ENCODE measurements around the gene ERMAP.
"Not testable (repeated sequence)": the region's sequence is repeated elsewhere in the genome, so short reads cannot be mapped to it uniquely, and the experiment has no call there.

ERMAP gene

GRCh38 chr1:42845193-42845592, 28.3 kb downstream of the ERMAP start:
- Mint-ChIP-seq H3K27me3 (no peaks in the 10 kb centered on the region), H3K9me3 (peaks cover 3% of the 10 kb centered on the region), H3K27ac (no peak overlapping the region), H3K4me3 (no peak overlapping the region), H3K4me1 (ENCODE audit: low read depth) (peaks cover 44% of the 10 kb centered on the region), H3K36me3 (ENCODE audit: low read depth) (peaks cover 55% of the 10 kb centered on the region)
- DNase-seq = no peak

DNA sequence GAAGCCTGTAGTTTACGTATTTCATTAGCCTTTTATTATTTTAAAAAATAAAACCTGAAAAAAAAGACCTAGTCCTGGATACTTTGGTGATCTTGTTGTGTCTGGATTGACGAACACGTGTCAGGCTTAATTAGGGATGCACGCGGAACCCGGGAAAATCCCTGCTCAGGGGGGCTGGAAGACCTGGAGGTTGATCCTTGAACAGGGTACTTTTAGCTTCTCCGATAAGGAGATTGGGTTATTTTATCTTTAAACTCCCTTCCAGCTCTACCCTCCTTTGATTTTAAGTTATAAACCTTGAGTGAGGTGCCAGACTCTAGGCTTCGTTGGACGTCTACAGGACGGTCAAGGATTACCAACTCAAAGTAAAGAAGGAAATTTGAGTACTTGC, 28.9 kb downstream of the ERMAP start:
- no peaks in the 10 kb centered on the region for H3K27me3 Mint-ChIP-seq
- no peak for DNase-seq
- H3K36me3 Mint-ChIP-seq (ENCODE audit: low read depth) = peaks cover 62% of the 10 kb centered on the region
- peaks cover 7% of the 10 kb centered on the region for H3K9me3 Mint-ChIP-seq
- peaks cover 44% of the 10 kb centered on the region for H3K4me1 Mint-ChIP-seq (ENCODE audit: low read depth)
- H3K27ac Mint-ChIP-seq = peak overlapping the region; percentile 89
- peak overlapping the region; percentile 93 for H3K4me3 Mint-ChIP-seq

GRCh38 chr1:42846257-42847110, 29.6 kb downstream of the ERMAP start, which contains the start of gene ZNF691:
TSS of gene ZNF691 (plus strand) at chr1:42846613. CDS start at chr1:42849659, 3,046 bp downstream.
- peaks cover 68% of the 10 kb centered on the region for H3K36me3 Mint-ChIP-seq (ENCODE audit: low read depth)
- peak within 1 kb of the TSS; percentile 93 for H3K4me3 Mint-ChIP-seq
- H3K9me3 Mint-ChIP-seq = peaks cover 12% of the 10 kb centered on the region
- H3K27me3 Mint-ChIP-seq = no peaks in the 10 kb centered on the region
- peaks cover 44% of the 10 kb centered on the region for H3K4me1 Mint-ChIP-seq (ENCODE audit: low read depth)
- peak; percentile 85 for DNase-seq
- peak within 1 kb of the TSS; percentile 89 for H3K27ac Mint-ChIP-seq

GRCh38 chr1:42847111-42847595, 30.2 kb downstream of the ERMAP start:
- Mint-ChIP-seq H3K36me3 (ENCODE audit: low read depth) (peaks cover 70% of the 10 kb centered on the region), H3K27me3 (no peaks in the 10 kb centered on the region), H3K27ac (peak overlapping the region; percentile 89), H3K4me1 (ENCODE audit: low read depth) (peaks cover 44% of the 10 kb centered on the region), H3K9me3 (peaks cover 14% of the 10 kb centered on the region), H3K4me3 (peak overlapping the region; percentile 93)
- DNase-seq = no peak

GRCh38 chr1:42847721-42848460, 31.0 kb downstream of the ERMAP start:
- H3K27me3 Mint-ChIP-seq = no peaks in the 10 kb centered on the region
- DNase-seq = no peak
- H3K4me3 Mint-ChIP-seq = peak overlapping the region; percentile 93
- H3K27ac Mint-ChIP-seq = peak overlapping the region; percentile 89
- H3K36me3 Mint-ChIP-seq (ENCODE audit: low read depth) = peaks cover 74% of the 10 kb centered on the region
- peaks cover 44% of the 10 kb centered on the region for H3K4me1 Mint-ChIP-seq (ENCODE audit: low read depth)
- H3K9me3 Mint-ChIP-seq = peaks cover 14% of the 10 kb centered on the region

GRCh38 chr1:42848823-42849537, 32.1 kb downstream of the ERMAP start:
- Mint-ChIP-seq H3K9me3 (peaks cover 14% of the 10 kb centered on the region), H3K4me3 (no peak overlapping the region), H3K36me3 (ENCODE audit: low read depth) (peaks cover 73% of the 10 kb centered on the region), H3K27me3 (no peaks in the 10 kb centered on the region), H3K4me1 (ENCODE audit: low read depth) (peaks cover 44% of the 10 kb centered on the region), H3K27ac (peak overlapping the region; percentile 74)
- DNase-seq = no peak

DNA sequence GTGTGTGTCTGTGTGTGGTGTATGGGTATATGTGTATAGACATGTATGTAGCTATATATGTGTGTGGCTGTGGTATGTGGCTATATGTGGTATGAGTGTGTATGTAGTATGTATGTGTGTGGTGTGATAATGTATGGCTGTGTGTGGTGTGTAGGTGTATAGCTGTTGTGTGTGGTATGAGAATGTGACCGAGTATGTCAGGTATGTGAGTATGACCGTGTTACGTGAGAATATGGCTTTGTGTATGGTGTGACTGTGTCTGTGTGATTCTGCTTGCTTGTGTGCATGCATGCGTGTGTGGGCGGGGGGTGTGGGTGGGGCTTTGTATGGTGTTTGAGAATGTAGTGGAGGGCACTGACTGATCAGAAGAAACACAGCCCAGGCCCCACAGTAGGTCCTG, 33.0 kb downstream of the ERMAP start:
- Mint-ChIP-seq H3K27ac (peak overlapping the region; percentile 5), H3K36me3 (ENCODE audit: low read depth) (peaks cover 73% of the 10 kb centered on the region), H3K27me3 (no peaks in the 10 kb centered on the region), H3K9me3 (peaks cover 14% of the 10 kb centered on the region), H3K4me3 (no peak overlapping the region), H3K4me1 (ENCODE audit: low read depth) (peaks cover 37% of the 10 kb centered on the region)
- DNase-seq = no peak

- no peak for DNase-seq
- peaks cover 31% of the 10 kb centered on the region for H3K4me1 Mint-ChIP-seq (ENCODE audit: low read depth)
- H3K36me3 Mint-ChIP-seq (ENCODE audit: low read depth) = peaks cover 68% of the 10 kb centered on the region
- no peak overlapping the region for H3K4me3 Mint-ChIP-seq
- no peaks in the 10 kb centered on the region for H3K27me3 Mint-ChIP-seq
- H3K27ac Mint-ChIP-seq = no peak overlapping the region
- peaks cover 14% of the 10 kb centered on the region for H3K9me3 Mint-ChIP-seq
Measured at GRCh38 chr1:42851420-42851819, 34.5 kb downstream of the ERMAP start.

- H3K36me3 Mint-ChIP-seq (ENCODE audit: low read depth) = peaks cover 62% of the 10 kb centered on the region
- peaks cover 28% of the 10 kb centered on the region for H3K4me1 Mint-ChIP-seq (ENCODE audit: low read depth)
- no peak overlapping the region for H3K4me3 Mint-ChIP-seq
Measured at GRCh38 chr1:42851960-42852607, 35.2 kb downstream of the ERMAP start.

DNA sequence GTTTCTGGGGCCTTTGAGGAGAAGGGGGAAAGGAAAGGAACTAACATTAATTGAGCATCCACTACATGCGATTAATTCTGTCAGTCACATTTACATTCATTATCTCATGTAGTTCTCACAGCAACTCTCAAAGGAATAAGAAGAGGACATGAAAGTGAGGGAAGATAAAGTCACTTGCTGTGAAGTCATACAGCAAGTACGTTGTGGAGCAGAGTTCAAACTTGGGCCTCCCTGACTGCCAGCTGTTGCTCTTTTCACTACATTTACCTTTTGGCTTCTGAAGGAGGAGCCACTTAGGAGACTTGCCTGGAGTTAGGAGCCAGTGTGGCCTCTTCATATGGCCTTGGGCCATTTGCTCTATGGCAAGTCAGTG, 35.7 kb downstream of the ERMAP start:
- no peaks in the 10 kb centered on the region for H3K27me3 Mint-ChIP-seq

More at GRCh38 chr1:42851960-42852607, 35.2 kb downstream of the ERMAP start:
- no peak for DNase-seq
- peaks cover 14% of the 10 kb centered on the region for H3K9me3 Mint-ChIP-seq
- H3K27ac Mint-ChIP-seq = no peak overlapping the region
- H3K27me3 Mint-ChIP-seq = no peaks in the 10 kb centered on the region

DNA sequence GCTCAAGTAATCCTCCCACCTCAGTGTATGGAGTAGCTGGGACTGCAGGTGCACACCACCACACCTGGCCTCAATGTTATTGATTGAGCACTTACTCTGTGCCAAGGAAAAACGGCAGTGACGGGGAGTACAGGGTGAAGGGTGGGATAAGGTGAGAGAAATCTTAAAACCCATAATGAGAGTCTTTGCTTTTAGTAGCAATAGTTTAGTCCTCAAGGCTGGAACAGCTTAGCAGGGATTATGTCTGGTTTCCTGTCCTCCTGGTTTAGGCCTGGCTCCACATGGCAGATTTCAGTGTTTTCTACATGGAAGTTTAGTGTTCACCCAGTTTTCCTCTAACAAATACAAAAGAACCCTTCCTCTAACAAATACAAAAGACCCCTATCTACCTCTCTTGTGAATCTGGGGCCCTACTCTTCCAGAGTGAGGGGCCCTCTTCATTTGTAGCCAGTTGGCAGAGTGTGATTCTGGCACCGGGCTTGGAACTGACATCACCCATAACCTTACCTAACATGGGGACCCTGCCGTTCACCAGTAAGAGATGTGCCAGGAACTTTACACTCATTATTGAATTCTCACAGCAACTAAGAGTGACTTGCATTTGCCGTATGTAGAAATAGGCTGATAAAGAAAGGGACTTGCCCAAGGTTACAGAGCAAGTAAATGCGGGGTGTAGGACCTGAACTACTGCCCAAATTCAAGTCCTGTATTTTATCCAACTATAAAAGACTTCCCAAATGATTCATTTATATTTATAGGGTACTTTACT, 36.4 kb downstream of the ERMAP start:
- H3K4me3 Mint-ChIP-seq = no peak overlapping the region
- no peaks in the 10 kb centered on the region for H3K27me3 Mint-ChIP-seq
- H3K27ac Mint-ChIP-seq = no peak overlapping the region

More for the DNA sequence above, 35.7 kb downstream of the ERMAP start:
- Mint-ChIP-seq H3K27ac (no peak overlapping the region), H3K4me1 (ENCODE audit: low read depth) (peaks cover 23% of the 10 kb centered on the region), H3K36me3 (ENCODE audit: low read depth) (peaks cover 57% of the 10 kb centered on the region), H3K9me3 (peaks cover 14% of the 10 kb centered on the region), H3K4me3 (no peak overlapping the region)
- DNase-seq = no peak

GRCh38 chr1:42856554-42856953, 39.6 kb downstream of the ERMAP start:
- Mint-ChIP-seq H3K9me3 (peaks cover 12% of the 10 kb centered on the region), H3K36me3 (ENCODE audit: low read depth) (peaks cover 19% of the 10 kb centered on the region)
- H3K4me1 Mint-ChIP-seq (ENCODE audit: low read depth) = not testable (repeated sequence)

More for the DNA sequence above, 36.4 kb downstream of the ERMAP start:
- Mint-ChIP-seq H3K4me1 (ENCODE audit: low read depth) (peaks cover 16% of the 10 kb centered on the region), H3K36me3 (ENCODE audit: low read depth) (peaks cover 51% of the 10 kb centered on the region), H3K9me3 (peaks cover 14% of the 10 kb centered on the region)
- no peak for DNase-seq

GRCh38 chr1:42859366-42859765, 42.4 kb downstream of the ERMAP start:
- H3K27ac Mint-ChIP-seq; DNase-seq; H3K36me3 Mint-ChIP-seq (ENCODE audit: low read depth); H3K4me3 Mint-ChIP-seq; H3K4me1 Mint-ChIP-seq (ENCODE audit: low read depth): not testable (repeated sequence)
- peaks cover 11% of the 10 kb centered on the region for H3K9me3 Mint-ChIP-seq
- peaks cover 32% of the 10 kb centered on the region for H3K27me3 Mint-ChIP-seq

More at GRCh38 chr1:42856554-42856953, 39.6 kb downstream of the ERMAP start:
- H3K27ac Mint-ChIP-seq, DNase-seq, H3K4me3 Mint-ChIP-seq: not testable (repeated sequence)
- H3K27me3 Mint-ChIP-seq = peaks cover 24% of the 10 kb centered on the region
